ENCODE measurements around the gene AP1G1. TPM values are rescaled to one million over a fixed set of nuclear protein-coding genes. Genes with fewer than 3 reads are reported as not detected.

AP1G1 gene
- 100 to 1,000 TPM in 1 of 4 donors, 10 to 100 TPM in 3; 74.0 to 114 (median 96.9) TPM for total RNA-seq

GRCh38 chr16:71808593-71809459 is at the start of gene AP1G1:
AP1G1 (minus strand) TSS chr16:71808834; CDS start chr16:71789479, 19,355 bp downstream.
- H3K36me3 ChIP-seq, result no peaks in the 10 kb centered on the region
- no peaks in the 10 kb centered on the region for H3K9me3 ChIP-seq
- TF ChIP-seq CTCF (IDR thresholded peaks at IDR 0.05), result peak in 1 of 6 experiments; percentile 10
- TF ChIP-seq POLR2A (IDR thresholded peaks at IDR 0.05), result peak; percentile 58 to 72
- H3K4me3 ChIP-seq (replicated peaks in 1 of 3), result peak within 1 kb of the TSS; percentile 76 to 89 (median 82)
- peaks cover 20 to 23% of the 10 kb centered on the region in 2 donors for H3K4me1 ChIP-seq
- peak within 1 kb of the TSS; percentile 96 to 98 (median 97) for H3K27ac ChIP-seq
- 0 to 1% methylated on average over 46 to 53 of the region's 54 CpGs for WGBS, 2 donors
- H3K27me3 ChIP-seq, result no peaks in the 10 kb centered on the region
- peak; percentile 96 to 97 for DNase-seq
- intact Hi-C loops (cut with DNase I), result loop anchor here (10.0 kb wide), 1 partner anchor 286 kb away; the partner anchor contains the start of genes DHX38 and TXNL4B

GRCh38 chr16:71855937-71856662 is 47.5 kb upstream of the AP1G1 start:
- intact Hi-C loops (cut with DNase I), result no loop called here
- H3K27ac ChIP-seq, result no peak overlapping the region
- no peak for TF ChIP-seq POLR2A (IDR thresholded peaks at IDR 0.05)
- no peak for TF ChIP-seq CTCF (IDR thresholded peaks at IDR 0.05)
- WGBS, 2 donors, result 87 to 90% methylated on average over 5 of the region's 5 CpGs
- no peak overlapping the region for H3K4me3 ChIP-seq (replicated peaks in 1 of 3)
- no peaks in the 10 kb centered on the region for H3K27me3 ChIP-seq
- H3K4me1 ChIP-seq, result no peaks in the 10 kb centered on the region
- DNase-seq, result no peak
- no peaks in the 10 kb centered on the region for H3K9me3 ChIP-seq
- peaks cover 19 to 22% of the 10 kb centered on the region in 2 donors for H3K36me3 ChIP-seq

- Histone ChIP-seq H3K4me3 (replicated peaks in 1 of 3) (no peak overlapping the region), H3K36me3 (peaks cover 25 to 29% of the 10 kb centered on the region in 2 donors), H3K9me3 (no peaks in the 10 kb centered on the region), H3K4me1 (no peaks in the 10 kb centered on the region), H3K27ac (no peak overlapping the region), H3K27me3 (no peaks in the 10 kb centered on the region)
- WGBS, 2 donors, result 88 to 91% methylated on average over 4 of the region's 4 CpGs
- DNase-seq, result no peak
- intact Hi-C loops (cut with DNase I), result no loop called here
- TF ChIP-seq POLR2A (IDR thresholded peaks at IDR 0.05) (no peak), CTCF (IDR thresholded peaks at IDR 0.05) (no peak)
Measured at GRCh38 chr16:71854369-71854948, 45.8 kb upstream of the AP1G1 start.

- Histone ChIP-seq H3K4me3 (replicated peaks in 1 of 3) (no peak overlapping the region), H3K27ac (no peak overlapping the region), H3K27me3 (no peaks in the 10 kb centered on the region), H3K9me3 (no peaks in the 10 kb centered on the region), H3K36me3 (peaks cover 32 to 34% of the 10 kb centered on the region in 2 donors), H3K4me1 (no peaks in the 10 kb centered on the region)
- no peak for DNase-seq
- no peak for TF ChIP-seq CTCF (IDR thresholded peaks at IDR 0.05)
- TF ChIP-seq POLR2A (IDR thresholded peaks at IDR 0.05), result no peak
- 88 to 92% methylated on average over 4 of the region's 4 CpGs for WGBS, 2 donors
- intact Hi-C loops (cut with DNase I), result no loop called here
Measured at GRCh38 chr16:71853413-71853812, 44.8 kb upstream of the AP1G1 start.

All from thyroid gland (tissue), 4 donors.